Stimulated activated CD4-positive, alpha-beta T cell treated with anti-CD3 and anti-CD28 coated beads, Interleukin-2, amount 100 ng/mL, for 48 hours (primary cell): Measurements from ENCODE around the gene KAT6B.

Source experiments
- DNase-seq, 2 donors: peaks; one replicate each; pipeline ENCODE4 v3.0.0-alpha.2; 2020

KAT6B gene

GRCh38 chr10:74994854-74995253 lies 168.5 kb downstream of the KAT6B start:
- no peak for DNase-seq

GRCh38 chr10:74995806-74996205 lies 169.4 kb downstream of the KAT6B start:
- DNase-seq, result no peak

- DNase-seq, result no peak
Observed at GRCh38 chr10:74997163-74997562, 170.8 kb downstream of the KAT6B start.

- no peak for DNase-seq
Observed at GRCh38 chr10:75000748-75001321, 174.4 kb downstream of the KAT6B start.

- no peak for DNase-seq
Observed at GRCh38 chr10:75001715-75002350, 175.4 kb downstream of the KAT6B start.

GRCh38 chr10:75002351-75002725 lies 175.9 kb downstream of the KAT6B start:
- no peak for DNase-seq

- no peak for DNase-seq
Observed at GRCh38 chr10:75002967-75003594, 176.7 kb downstream of the KAT6B start.

GRCh38 chr10:75003891-75004290 lies 177.5 kb downstream of the KAT6B start:
- no peak for DNase-seq

GRCh38 chr10:75007646-75008045 lies 181.2 kb downstream of the KAT6B start:
- DNase-seq, result no peak

GRCh38 chr10:75008952-75009351 lies 182.6 kb downstream of the KAT6B start:
- no peak for DNase-seq

GRCh38 chr10:75009426-75009825 lies 183.0 kb downstream of the KAT6B start:
- no peak for DNase-seq

- no peak for DNase-seq
Observed at GRCh38 chr10:75010373-75010772, 184.0 kb downstream of the KAT6B start.

- DNase-seq, result no peak
Observed at GRCh38 chr10:75011221-75011620, 184.8 kb downstream of the KAT6B start.

GRCh38 chr10:75012471-75012870 lies 186.1 kb downstream of the KAT6B start:
- DNase-seq, result no peak

GRCh38 chr10:75013007-75013406 lies 186.6 kb downstream of the KAT6B start:
- DNase-seq, result no peak

GRCh38 chr10:75013522-75013921 lies 187.1 kb downstream of the KAT6B start:
- no peak for DNase-seq

- DNase-seq, result no peak
Observed at GRCh38 chr10:75014516-75015230, 188.3 kb downstream of the KAT6B start.

GRCh38 chr10:75015442-75015841 lies 189.0 kb downstream of the KAT6B start:
- no peak for DNase-seq

GRCh38 chr10:75016325-75016724 lies 189.9 kb downstream of the KAT6B start:
- no peak for DNase-seq

GRCh38 chr10:75018251-75018650 lies 191.9 kb downstream of the KAT6B start:
- DNase-seq, result no peak

GRCh38 chr10:75018686-75019307 lies 192.4 kb downstream of the KAT6B start:
- no peak for DNase-seq

GRCh38 chr10:75019370-75019769 lies 193.0 kb downstream of the KAT6B start:
- DNase-seq, result no peak

- no peak for DNase-seq
Observed at GRCh38 chr10:75020168-75020567, 193.8 kb downstream of the KAT6B start.
